WTC11 (cell line): ENCODE measurements around the gene CLIP2. TPM values are rescaled to one million over a fixed set of nuclear protein-coding genes. Genes with fewer than 3 reads are reported as not detected.

Experiments used
- ATAC-seq: fragments of 200-7000 bp; cut with Tn5 transposase; 2 replicates; pipeline ENCODE4 v1.10.0; 2021; ENCODE audit warnings: mild to moderate bottlenecking, moderate library complexity
- CTCF ChIA-PET: fragments of 300-600 bp; sonication (Branson Sonifier 250); formaldehyde crosslinking; loops from one replicate; lab custom pipeline; 2021; ENCODE audit warnings: antibody characterized with exemption; lab: Charles Lee
- POLR2A ChIA-PET: fragments of 350-600 bp; sonication (Branson Sonifier 250); formaldehyde crosslinking; loops from one replicate; lab custom pipeline; 2021; ENCODE audit warnings: antibody characterized with exemption; lab: Charles Lee
- DNase-seq: peaks from one replicate; pipeline ENCODE4 v3.0.0; 2021; ENCODE audit warnings: low spot score
- H3K27ac Mint-ChIP-seq: 2 replicates; pipeline ENCODE4 v1.8.0; 2021; ENCODE audit warnings: mixed read lengths
- H3K27me3 Mint-ChIP-seq: 2 replicates; pipeline ENCODE4 v1.8.0; 2021; ENCODE audit warnings: low read depth, mild to moderate bottlenecking, moderate library complexity, mixed read lengths
- H3K36me3 Mint-ChIP-seq: 2 replicates; pipeline ENCODE4 v1.8.0; 2021; ENCODE audit warnings: mixed read lengths
- H3K4me1 Mint-ChIP-seq: 2 replicates; pipeline ENCODE4 v1.8.0; 2022; ENCODE audit warnings: mixed read lengths
- H3K4me3 Mint-ChIP-seq: 2 replicates; pipeline ENCODE4 v1.8.0; 2021; ENCODE audit warnings: mild to moderate bottlenecking, moderate library complexity, mixed read lengths
- H3K9me3 Mint-ChIP-seq: 2 replicates; pipeline ENCODE4 v1.8.0; 2021; ENCODE audit warnings: mixed read lengths
- AR ChIP-seq: fragments of 250-450 bp; sonication (Bioruptor Pico); IDR thresholded peaks from 2 replicates; pipeline ENCODE4 v1.9.0; 2021; ENCODE audit warnings: mild to moderate bottlenecking
- ARID4B ChIP-seq: sonication (generic); formaldehyde crosslinking; IDR thresholded peaks from 2 replicates; pipeline ENCODE4 v1.8.0; 2023; ENCODE audit warnings: missing genetic modification reagents, mild to moderate bottlenecking, borderline replicate concordance
- CREB1 ChIP-seq: sonication (generic); formaldehyde crosslinking; IDR thresholded peaks from 2 replicates; pipeline ENCODE4 v1.8.0; 2023; ENCODE audit warnings: mild to moderate bottlenecking, missing genetic modification reagents
- E2F4 ChIP-seq: sonication (generic); formaldehyde crosslinking; IDR thresholded peaks from 2 replicates; pipeline ENCODE4 v1.8.1; 2022; ENCODE audit warnings: low read depth, mild to moderate bottlenecking, moderate library complexity, missing genetic modification reagents, borderline replicate concordance
- EMX1 ChIP-seq: fragments of 250-450 bp; sonication (Bioruptor Pico); IDR thresholded peaks from 2 replicates; pipeline ENCODE4 v1.8.0; 2021; ENCODE audit warnings: mild to moderate bottlenecking
- FOXJ3 ChIP-seq: sonication (generic); formaldehyde crosslinking; IDR thresholded peaks from 2 replicates; pipeline ENCODE4 v1.9.0; 2021; ENCODE audit warnings: missing genetic modification reagents, mild to moderate bottlenecking, borderline replicate concordance
- FOXP1 ChIP-seq: sonication (generic); formaldehyde crosslinking; IDR thresholded peaks from 2 replicates; pipeline ENCODE4 v1.8.0; 2022; ENCODE audit warnings: missing genetic modification reagents, mild to moderate bottlenecking, moderate library complexity, borderline replicate concordance
- KAT7 ChIP-seq: sonication (generic); formaldehyde crosslinking; IDR thresholded peaks from 2 replicates; pipeline ENCODE4 v1.8.1; 2023; ENCODE audit warnings: missing genetic modification reagents, mild to moderate bottlenecking, borderline replicate concordance
- MAX ChIP-seq: sonication (generic); formaldehyde crosslinking; IDR thresholded peaks from 2 replicates; pipeline ENCODE4 v1.8.0; 2022; ENCODE audit warnings: mild to moderate bottlenecking, missing genetic modification reagents
- NR2C2 ChIP-seq: sonication (generic); formaldehyde crosslinking; IDR thresholded peaks from 2 replicates; pipeline ENCODE4 v1.8.0; 2022; ENCODE audit warnings: mild to moderate bottlenecking, missing genetic modification reagents
- PRDM15 ChIP-seq: sonication (generic); formaldehyde crosslinking; IDR thresholded peaks from 2 replicates; pipeline ENCODE4 v1.8.0; 2022; ENCODE audit warnings: missing genetic modification reagents
- SMAD3 ChIP-seq: sonication (generic); formaldehyde crosslinking; IDR thresholded peaks from 2 replicates; pipeline ENCODE4 v1.8.0; 2022; ENCODE audit warnings: missing genetic modification reagents, mild to moderate bottlenecking, borderline replicate concordance
- TEAD4 ChIP-seq: sonication (generic); formaldehyde crosslinking; IDR thresholded peaks from 2 replicates; pipeline ENCODE4 v1.8.0; 2022; ENCODE audit warnings: mild to moderate bottlenecking, missing genetic modification reagents
- ZNF532 ChIP-seq: fragments of 250-450 bp; sonication (Bioruptor Pico); IDR thresholded peaks from 2 replicates; pipeline ENCODE4 v1.9.0; 2021; ENCODE audit warnings: mild to moderate bottlenecking, borderline replicate concordance
- total RNA-seq: library from RNA; stranded (reverse); gene quantifications from 3 replicates; pipeline ENCODE4 v1.2.3, GENCODE V29; 2021

Gene CLIP2
- total RNA-seq, 1 experiment from 2014 or later, result 48.1 TPM

GRCh38 chr7:74258639-74259038 is 30.6 kb upstream of the CLIP2 start:
- Mint-ChIP-seq H3K27ac (no peak overlapping the region), H3K27me3 (no peaks in the 10 kb centered on the region)
- ChIA-PET POLR2A (interaction anchor here (0.5 kb wide), 1 partner anchor 57 kb away, joined by 3 read pairs; no protein-coding TSS in a partner anchor), CTCF (interaction anchor here (0.9 kb wide), 1 partner anchor 147 kb away, joined by 3 read pairs; no protein-coding TSS in a partner anchor)
- no peak for ATAC-seq
- TF ChIP-seq KAT7 (CRISPR knock-in tag), result no peak
- TF ChIP-seq ZNF532 (CRISPR knock-in tag), result no peak
- TF ChIP-seq CREB1 (CRISPR knock-in tag), result no peak
- TF ChIP-seq MAX, result no peak
- no peak for TF ChIP-seq FOXP1
- no peak for TF ChIP-seq EMX1 (CRISPR knock-in tag)
- TF ChIP-seq ARID4B (CRISPR knock-in tag), result no peak
- no peak for TF ChIP-seq E2F4 (CRISPR knock-in tag)
- no peak for TF ChIP-seq SMAD3 (CRISPR knock-in tag)
- TF ChIP-seq, all 79 proteins: peak for 0
- H3K4me1 Mint-ChIP-seq, result no peaks in the 10 kb centered on the region; the same call in 1 of the 2 replicates
- no peaks in the 10 kb centered on the region for H3K9me3 Mint-ChIP-seq
- H3K36me3 Mint-ChIP-seq, result no peaks in the 10 kb centered on the region
- no peak for DNase-seq
- no peak overlapping the region for H3K4me3 Mint-ChIP-seq

GRCh38 chr7:74262639-74263398 is 26.4 kb upstream of the CLIP2 start:
- CTCF ChIA-PET, result interaction anchor here (1.2 to 1.5 kb wide), 2 partner anchors 13 to 138 kb away, joined by 4 read pairs; no protein-coding TSS in a partner anchor
- no peaks in the 10 kb centered on the region for H3K9me3 Mint-ChIP-seq
- no peak overlapping the region for H3K4me3 Mint-ChIP-seq
- no peak for TF ChIP-seq NR2C2 (CRISPR knock-in tag)
- no peak for TF ChIP-seq TEAD4
- TF ChIP-seq AR (CRISPR knock-in tag), result no peak
- no peak for TF ChIP-seq PRDM15 (CRISPR knock-in tag)
- no peak for TF ChIP-seq FOXJ3

More at GRCh38 chr7:74262639-74263398, 26.4 kb upstream of the CLIP2 start:
- POLR2A ChIA-PET, result no interaction called here
- ATAC-seq (no peak), DNase-seq (no peak)
- H3K27ac Mint-ChIP-seq, result peak overlapping the region; percentile 57; the same call in 1 of the 2 replicates
- H3K36me3 Mint-ChIP-seq, result no peaks in the 10 kb centered on the region
- no peaks in the 10 kb centered on the region for H3K27me3 Mint-ChIP-seq
- no peaks in the 10 kb centered on the region; the same call in 1 of the 2 replicates for H3K4me1 Mint-ChIP-seq
